ENCODE measurements around the gene PFKL. TPM values are rescaled to one million over a fixed set of nuclear protein-coding genes. Genes with fewer than 3 reads are reported as not detected.

Gene PFKL
- total RNA-seq, 1 donor from 2014 or later = 163 TPM

DNA sequence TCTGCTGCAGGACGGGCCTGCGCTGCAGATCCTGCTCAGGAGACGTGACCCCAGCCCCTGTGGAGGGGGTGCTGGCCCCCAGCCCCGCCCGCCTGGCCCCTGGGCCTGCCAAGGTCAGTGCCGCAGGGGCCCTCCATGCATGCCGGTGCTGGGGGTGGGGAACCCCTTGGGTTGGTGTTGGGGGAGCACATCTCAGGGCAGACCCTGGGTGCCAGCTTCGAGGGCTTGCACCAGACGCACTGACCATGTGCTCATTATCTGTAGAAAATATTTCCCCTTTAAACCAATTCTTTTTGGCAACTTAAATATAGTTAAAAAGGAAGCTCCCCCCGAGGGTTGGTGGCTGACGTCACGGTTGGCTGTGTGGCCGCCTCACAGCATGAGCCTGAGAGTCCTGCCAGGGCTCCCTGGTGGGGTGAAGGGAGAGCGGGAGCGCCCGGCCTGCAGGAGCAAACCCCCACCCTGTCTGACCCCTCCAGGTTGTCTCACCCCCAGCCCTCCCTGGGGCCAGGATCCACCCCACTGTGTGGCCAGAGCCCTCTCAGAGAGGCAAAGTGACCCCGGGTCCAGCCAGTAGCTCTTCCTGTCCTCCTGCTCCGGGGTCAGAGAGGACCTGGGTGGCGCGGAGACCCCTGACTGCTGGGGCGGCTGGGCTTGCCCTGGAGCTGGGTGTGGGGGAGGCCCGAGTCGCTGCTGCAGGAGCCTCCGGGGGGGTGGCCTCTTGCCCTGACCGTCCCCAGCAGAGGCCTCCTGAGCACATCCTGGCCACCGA lies 5.3 kb upstream of the PFKL start:
- peak; percentile 69 for DNase-seq (ENCODE audit: low spot score)

- DNase-seq (ENCODE audit: low spot score) = no peak
Measured at GRCh38 chr21:44295163-44295573, 4.7 kb upstream of the PFKL start.

DNA sequence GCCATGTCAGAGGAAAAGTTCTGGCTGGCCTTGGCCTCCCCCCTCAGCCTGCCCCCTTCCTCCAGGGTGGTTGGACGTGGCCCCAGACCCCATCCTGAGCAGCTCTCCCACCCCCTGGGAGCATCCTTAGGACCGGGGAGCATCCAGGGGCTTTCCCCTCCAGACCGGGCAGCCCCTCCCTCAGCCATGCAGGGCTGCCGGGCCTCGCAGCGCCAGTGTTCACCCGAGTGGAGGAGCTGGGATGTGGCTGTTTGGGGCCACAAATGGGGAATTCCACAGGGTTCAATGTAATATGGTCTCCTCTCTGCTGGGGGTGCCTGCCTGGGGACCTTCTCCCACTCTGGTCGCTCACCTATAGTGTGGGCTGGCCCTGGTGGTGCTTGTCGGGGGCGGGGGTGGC lies 4.2 kb upstream of the PFKL start:
- no peak for DNase-seq (ENCODE audit: low spot score)

DNA sequence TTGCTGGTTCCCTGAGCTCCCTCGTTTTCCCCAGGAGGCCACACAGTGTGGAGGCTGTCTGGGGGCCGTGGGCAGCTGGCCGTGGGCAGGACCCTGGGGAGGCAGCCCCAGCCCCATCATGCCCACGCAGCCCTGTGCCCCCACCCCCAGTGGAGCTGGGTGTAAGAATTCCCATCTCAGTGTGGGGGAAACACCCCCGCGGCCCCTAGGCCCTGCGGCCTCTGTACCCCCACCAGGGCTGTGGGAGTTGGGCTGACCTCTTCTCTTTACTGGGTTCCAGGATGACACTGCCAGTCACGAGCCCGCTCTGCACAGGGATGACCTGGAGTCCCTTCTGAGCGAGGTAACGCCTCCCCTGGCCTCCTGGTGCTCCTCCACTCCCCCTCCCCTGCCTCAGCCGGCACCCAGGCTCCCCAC lies 3.7 kb upstream of the PFKL start:
- DNase-seq (ENCODE audit: low spot score) = no peak

DNA sequence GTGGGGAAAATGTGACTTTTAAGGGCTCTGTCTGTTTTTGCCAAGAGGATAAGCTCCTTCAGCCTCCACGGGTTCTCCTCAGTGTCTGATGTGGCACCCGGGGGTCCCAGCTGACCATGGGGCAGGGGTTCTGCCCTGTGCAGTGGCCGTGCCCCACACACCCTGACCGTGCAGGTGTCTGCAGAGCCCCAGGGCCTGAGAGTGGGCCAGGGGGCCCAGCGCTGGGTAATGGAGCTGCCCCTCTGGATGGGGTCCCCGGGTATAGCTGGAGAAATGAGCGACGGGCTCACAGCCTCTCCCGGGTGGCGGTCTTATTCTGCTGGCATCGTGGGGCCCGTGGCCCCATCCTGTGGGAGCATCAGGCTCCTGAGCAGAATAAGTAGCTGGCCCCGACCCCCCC lies 2.9 kb upstream of the PFKL start:
- DNase-seq (ENCODE audit: low spot score) = no peak

- peak; percentile 88 for DNase-seq (ENCODE audit: low spot score)
Measured at GRCh38 chr21:44297525-44298290, 2.1 kb upstream of the PFKL start.

DNA sequence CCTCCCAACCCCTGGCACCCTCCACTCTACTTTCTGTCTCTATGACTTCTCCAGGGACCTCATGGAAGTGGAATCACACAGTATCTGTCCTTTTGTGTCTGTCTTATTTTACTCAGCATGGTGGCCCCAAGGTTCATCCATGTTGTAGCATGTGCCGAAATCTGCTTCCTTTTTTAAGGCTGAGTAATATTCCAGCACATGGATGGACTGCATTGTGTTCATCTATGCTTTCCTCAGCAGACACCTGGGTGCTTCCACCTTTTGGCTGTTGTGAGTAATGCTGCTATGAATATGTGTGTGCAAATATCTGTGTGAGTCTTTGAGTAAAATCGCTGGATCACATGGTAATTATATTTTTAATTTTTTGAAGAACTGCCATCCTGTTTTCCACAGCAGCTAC lies 1.6 kb upstream of the PFKL start:
- no peak for DNase-seq (ENCODE audit: low spot score)

- DNase-seq (ENCODE audit: low spot score) = no peak
Measured at GRCh38 chr21:44299085-44299457, 782 bp upstream of the PFKL start.

DNA sequence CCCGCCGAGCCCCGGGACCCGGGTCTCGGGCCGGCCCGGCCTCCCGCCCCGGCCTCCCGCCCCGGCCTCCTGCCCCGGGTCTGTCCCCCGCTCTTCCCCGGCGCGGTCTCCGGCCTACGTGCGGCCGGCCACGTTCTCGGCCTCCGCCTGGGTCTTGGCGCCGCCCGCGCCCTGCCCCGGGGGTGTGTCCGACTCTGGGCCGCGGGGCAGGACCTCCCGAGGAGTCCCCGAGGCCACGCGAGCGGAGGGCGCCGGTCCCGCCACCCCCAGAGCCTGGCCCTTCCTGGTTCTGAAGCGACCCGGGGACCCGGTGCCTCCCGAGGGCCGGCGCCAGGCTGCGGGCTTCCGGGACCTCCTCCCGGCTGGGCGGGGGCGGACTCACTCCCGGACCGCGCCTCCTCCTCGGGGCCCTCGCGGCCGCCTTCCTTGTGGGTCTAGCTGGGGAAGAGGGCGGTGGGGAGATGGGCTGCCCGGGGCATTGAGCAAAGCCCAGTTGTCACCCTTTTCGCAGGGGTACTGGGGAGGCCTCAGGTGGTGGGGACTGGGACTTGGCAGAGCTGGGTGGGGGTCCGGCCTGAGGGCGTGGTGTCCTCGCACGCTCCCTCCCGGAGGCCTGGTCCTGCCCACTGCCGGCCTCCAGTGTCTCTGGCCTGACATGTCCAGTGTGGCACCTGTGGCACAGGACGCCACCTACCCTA lies 558 bp downstream of the PFKL start:
- DNase-seq (ENCODE audit: low spot score) = peak; percentile 81

DNA sequence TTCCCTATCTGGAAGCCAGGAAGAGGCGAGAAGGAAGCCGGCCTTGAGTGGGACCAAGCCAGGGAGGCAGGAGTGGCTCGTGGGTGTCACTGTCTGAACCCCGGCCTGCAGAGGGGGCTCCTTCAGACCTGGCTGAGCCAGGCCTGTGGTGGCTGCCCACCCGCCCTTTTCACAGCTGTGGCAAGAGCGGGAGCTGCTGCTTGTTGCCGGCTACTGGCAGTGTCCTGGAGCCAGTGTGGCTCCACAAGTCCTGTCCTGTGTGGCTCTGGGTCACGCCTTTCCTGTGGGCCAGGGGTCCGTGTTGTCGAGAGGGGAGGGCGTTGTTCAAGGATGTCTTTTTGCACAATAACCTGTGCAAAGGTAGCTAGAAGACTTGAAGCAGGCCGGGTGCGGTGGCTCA lies 1.3 kb downstream of the PFKL start:
- no peak for DNase-seq (ENCODE audit: low spot score)

DNA sequence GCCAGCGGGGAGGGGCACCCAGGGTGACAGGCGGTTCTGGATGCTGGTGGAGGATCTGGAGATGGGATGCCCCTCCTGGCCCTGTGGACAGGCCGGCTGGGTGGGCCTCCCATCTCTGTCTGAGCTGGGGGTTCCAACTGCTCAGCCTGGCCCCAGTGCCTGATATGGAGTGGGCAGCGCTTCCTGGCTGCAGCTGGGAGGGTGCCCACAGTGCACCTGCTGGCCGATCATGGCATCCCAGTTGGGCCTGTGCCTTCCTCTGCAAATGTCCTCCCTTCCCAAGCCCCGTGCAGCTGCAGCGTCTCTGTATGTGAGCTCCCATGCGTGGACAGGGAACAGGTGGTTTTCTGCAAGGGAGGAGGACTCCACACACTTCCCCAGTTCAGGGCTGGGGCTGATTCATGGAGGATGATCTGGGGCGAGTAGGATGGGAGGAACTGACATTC lies 2.1 kb downstream of the PFKL start:
- DNase-seq (ENCODE audit: low spot score) = no peak

DNA sequence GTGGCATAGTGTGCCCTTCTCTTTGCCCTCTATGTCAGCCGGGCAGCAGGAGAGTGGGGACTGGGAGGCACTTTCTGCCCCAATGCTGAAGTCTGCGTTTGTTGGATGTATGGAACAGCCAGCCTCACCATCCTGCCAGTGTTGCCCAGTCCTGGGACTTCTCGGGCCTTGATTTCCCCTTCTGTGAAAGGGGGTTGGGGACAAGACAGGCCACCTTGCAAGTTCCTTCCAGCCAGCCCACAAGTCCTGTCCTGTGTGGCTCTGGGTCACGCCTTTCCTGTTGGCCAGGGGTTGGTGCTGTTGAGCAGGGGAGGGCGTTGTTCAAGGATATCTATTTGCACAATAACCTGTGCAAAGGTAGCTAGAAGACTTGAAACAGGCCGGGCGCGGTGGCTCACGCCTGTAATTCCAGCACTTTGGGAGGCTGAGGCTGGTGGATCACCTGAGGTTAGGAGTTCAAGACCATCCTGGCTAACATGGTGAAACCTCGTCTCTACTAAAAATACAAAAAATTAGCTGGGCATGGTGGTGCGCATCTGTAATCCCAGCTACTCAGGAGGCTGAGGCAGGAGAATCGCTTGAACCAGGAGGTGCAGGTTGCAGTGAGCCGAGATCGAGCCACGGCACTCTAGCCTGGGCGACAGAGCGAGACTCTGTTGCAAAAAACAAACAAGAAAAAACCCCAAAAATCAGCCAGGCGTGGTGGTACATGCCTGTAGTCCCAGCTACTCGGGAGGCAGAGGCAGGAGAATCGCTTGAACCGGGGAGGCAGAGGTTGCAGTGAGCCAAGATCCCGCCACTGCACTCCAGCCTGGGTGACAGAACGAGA lies 2.9 kb downstream of the PFKL start:
- peak; percentile 66 for DNase-seq (ENCODE audit: low spot score)

DNA sequence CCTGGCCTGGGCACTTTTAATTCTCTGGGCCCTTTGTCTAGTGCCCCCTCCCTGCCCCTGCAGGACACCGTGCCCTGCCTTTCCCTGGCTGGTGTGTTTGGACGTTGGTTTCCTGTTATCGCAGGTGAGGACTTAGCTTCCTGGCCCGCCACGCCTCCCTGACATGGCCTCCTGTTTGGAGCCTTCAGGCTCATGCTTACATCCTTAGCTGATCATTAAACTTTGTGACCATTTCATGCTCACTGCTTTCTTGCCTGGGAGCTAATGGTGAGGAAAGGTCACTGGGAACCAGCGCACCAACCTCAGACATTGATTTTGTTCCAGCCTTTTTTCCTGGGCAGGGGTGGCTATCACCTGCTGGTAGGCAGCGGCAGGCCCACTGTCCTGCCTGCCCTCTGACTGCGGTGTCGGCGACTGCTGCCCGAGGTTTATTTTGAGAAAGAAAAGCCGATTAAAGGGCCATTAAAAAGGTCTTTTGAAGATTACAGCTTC lies 3.7 kb downstream of the PFKL start:
- DNase-seq (ENCODE audit: low spot score) = peak; percentile 71

DNA sequence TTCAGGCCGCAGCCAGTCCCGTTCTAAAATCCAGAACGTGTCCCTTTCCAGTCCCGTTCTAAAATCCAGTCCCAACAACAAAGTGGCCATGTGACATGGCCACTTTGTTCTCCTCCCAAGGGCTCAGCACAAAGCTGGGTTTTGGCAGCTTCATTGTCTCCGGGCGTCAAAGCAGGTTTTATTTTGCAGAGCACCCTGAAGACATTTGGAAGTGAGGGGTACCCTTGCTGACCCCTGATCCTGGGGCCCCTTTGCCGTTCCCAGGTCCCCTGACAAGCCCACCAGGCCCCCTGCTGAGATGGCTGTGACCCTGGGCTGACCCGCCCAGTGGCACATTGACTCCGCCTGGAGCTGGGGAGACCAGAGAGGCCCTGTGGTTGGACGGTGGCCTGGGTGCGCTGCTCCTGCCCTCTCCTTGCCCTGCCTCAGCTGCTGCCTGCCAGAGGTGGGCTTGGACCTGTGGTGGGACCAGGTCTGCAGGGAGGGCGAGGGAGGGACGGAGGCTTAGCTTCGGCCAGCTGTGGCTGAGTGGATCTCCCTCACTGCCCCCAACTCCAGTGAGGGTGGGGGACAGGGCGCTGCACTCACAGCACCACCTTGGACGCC lies 4.3 kb downstream of the PFKL start:
- DNase-seq (ENCODE audit: low spot score) = no peak

GRCh38 chr21:44304877-44305293 lies 5.0 kb downstream of the PFKL start:
- DNase-seq (ENCODE audit: low spot score) = no peak

DNA sequence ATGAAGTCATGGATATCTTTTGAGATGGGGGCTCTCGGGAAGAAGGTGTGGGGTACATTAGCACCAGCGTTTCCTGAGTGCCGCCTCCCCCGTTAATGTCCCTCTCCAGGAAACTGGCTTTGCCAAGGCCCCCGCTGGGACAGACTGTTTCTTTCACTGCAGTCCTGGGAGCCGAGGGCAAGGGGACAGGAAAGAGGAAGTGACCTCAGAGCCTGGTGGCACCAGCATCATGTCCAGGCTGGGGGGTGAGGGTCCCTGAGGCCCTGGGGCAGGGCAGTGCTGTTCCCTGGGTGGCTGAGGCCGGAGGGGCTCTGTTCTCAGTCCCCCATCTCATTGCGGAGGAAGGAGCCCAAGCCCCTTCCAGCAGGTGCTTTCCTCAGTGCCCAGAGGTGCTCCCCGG lies 5.8 kb downstream of the PFKL start:
- DNase-seq (ENCODE audit: low spot score) = no peak

- no peak for DNase-seq (ENCODE audit: low spot score)
Measured at GRCh38 chr21:44306936-44307704, 7.3 kb downstream of the PFKL start.

- no peak for DNase-seq (ENCODE audit: low spot score)
Measured at GRCh38 chr21:44310628-44311507, 11.0 kb downstream of the PFKL start.

DNA sequence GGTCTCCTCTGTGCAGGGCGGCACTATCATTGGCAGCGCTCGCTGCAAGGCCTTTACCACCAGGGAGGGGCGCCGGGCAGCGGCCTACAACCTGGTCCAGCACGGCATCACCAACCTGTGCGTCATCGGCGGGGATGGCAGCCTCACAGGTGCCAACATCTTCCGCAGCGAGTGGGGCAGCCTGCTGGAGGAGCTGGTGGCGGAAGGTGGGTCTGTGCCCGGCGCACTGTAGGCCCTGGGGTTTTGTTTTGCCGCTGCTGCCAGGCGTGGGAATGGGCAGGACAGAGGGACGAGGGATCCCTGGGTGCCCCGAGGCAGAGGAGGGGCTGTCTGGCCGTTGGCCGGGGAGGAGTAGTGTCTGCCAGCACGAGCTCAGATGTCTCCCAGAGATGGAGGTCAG lies 12.2 kb downstream of the PFKL start:
- DNase-seq (ENCODE audit: low spot score) = no peak
